ENCODE results near the gene SLC10A7.

The SLC10A7 gene

DNA sequence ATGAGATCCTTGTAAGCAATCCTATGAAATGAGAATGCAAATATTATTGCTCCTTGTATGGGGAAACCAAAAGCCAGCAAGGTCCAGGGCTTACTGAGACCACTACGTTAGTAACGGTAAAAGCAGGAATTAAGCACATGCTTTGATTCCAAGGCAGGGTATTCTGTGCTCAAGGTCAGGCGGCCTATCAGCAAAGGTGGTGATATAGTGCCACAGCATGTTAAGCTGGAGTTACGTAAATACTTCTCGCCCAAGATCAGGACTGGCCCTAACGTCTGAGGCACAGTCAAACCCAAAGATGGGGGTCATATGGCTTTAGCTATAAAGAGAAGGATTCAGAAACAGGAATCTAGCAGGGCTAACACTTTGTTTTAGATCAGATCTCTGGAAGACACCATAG, 27.6 kb downstream of the SLC10A7 start:
- DNase-seq (ENCODE audit: low read depth) = no peak

- no peak for DNase-seq (ENCODE audit: low read depth)
Measured at GRCh38 chr4:146490106-146490505, 31.6 kb downstream of the SLC10A7 start.

- no peak for DNase-seq (ENCODE audit: low read depth)
Measured at GRCh38 chr4:146488495-146489174, 33.1 kb downstream of the SLC10A7 start.

GRCh38 chr4:146486565-146486964, 35.2 kb downstream of the SLC10A7 start:
- no peak for DNase-seq (ENCODE audit: low read depth)

DNA sequence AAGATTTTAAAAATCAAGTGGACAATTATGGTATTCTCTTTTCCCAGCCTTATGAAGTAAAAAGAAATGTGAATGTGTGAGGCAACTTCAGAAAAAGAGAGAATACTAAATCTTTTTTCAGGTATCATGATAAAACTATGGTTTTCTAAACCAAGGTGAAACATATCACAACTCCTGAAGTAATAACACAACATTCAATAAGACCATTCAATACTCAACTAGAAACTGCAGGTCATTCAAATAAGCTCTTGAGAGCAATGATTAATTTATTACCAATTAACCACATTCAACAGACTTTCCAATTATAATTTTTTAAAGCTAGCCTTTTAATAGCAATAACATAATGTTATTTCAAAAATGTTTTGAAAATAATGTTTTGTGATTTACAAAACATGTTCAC, 35.8 kb downstream of the SLC10A7 start:
- no peak for DNase-seq (ENCODE audit: low read depth)

DNA sequence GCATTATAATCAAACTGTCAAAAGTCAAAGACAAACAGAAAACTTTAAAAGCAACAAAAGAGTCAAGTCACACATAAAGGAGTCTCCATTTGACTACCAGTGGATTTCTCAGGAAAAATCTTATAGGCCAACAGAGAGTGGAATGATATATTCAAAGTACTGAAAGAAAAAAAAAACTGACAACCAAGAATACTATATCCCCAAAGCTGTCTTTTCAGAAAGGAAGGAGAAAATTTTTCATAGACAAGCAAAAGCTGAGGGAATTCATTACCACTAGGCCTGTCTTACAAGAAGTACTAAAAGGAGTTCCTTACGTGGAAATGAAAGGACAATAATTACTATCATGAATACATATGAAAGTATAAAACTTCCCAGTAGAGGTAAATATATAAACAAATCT, 39.0 kb downstream of the SLC10A7 start:
- DNase-seq (ENCODE audit: low read depth) = no peak

- no peak for DNase-seq (ENCODE audit: low read depth)
Measured at GRCh38 chr4:146481246-146481645, 40.5 kb downstream of the SLC10A7 start.

GRCh38 chr4:146478009-146478408, 43.7 kb downstream of the SLC10A7 start:
- no peak for DNase-seq (ENCODE audit: low read depth)

- no peak for DNase-seq (ENCODE audit: low read depth)
Measured at GRCh38 chr4:146477054-146477453, 44.7 kb downstream of the SLC10A7 start.

- DNase-seq (ENCODE audit: low read depth) = no peak
Measured at GRCh38 chr4:146472404-146472803, 49.3 kb downstream of the SLC10A7 start.

- no peak for DNase-seq (ENCODE audit: low read depth)
Measured at GRCh38 chr4:146470604-146471003, 51.1 kb downstream of the SLC10A7 start.

DNA sequence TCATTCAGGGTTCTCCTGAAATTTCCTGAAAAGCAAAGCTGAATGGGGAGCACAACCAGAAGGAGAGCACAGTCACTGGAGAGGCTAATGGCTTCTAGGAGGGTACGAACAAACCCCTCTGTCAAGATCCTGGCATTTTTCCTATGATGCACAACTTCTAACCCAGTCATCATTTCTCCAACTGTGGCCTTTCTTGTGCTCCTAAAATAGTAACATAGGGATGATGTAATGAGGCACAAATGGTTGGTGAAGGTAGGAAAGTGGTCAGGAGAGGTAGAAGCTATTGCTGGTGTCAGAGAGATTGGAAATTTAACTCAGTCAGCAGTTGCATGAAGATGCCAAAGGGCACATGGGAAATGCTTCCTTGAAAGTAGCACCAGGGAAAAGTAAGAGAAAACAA, 52.7 kb downstream of the SLC10A7 start:
- DNase-seq (ENCODE audit: low read depth) = no peak

- DNase-seq (ENCODE audit: low read depth) = no peak
Measured at GRCh38 chr4:146465628-146466027, 56.1 kb downstream of the SLC10A7 start.

GRCh38 chr4:146462251-146462650, 59.5 kb downstream of the SLC10A7 start:
- DNase-seq (ENCODE audit: low read depth) = no peak

- no peak for DNase-seq (ENCODE audit: low read depth)
Measured at GRCh38 chr4:146458594-146458993, 63.1 kb downstream of the SLC10A7 start.

- DNase-seq (ENCODE audit: low read depth) = no peak
Measured at GRCh38 chr4:146456681-146457080, 65.1 kb downstream of the SLC10A7 start.

- no peak for DNase-seq (ENCODE audit: low read depth)
Measured at GRCh38 chr4:146453181-146453807, 68.4 kb downstream of the SLC10A7 start.

- DNase-seq (ENCODE audit: low read depth) = no peak
Measured at GRCh38 chr4:146450524-146450923, 71.2 kb downstream of the SLC10A7 start.

DNA sequence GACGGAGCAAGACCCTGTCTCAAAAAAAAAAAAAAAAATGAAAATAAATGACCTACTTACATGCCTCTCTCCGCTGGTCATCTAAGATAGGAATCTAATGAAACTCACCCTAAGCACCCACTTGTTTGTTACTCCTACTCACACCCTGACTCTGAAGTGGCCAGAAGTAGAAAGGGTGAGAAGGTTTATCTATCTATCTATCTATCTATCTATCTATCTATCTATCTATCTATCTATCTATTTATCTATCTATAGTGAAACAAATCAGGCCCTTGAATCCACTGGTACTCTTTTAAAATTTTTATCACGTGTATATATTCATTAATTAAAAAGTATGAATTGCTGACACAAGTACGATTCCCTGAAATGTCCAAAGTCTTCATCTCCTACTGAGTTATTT, 75.2 kb downstream of the SLC10A7 start:
- DNase-seq (ENCODE audit: low read depth) = no peak

- DNase-seq (ENCODE audit: low read depth) = no peak
Measured at GRCh38 chr4:146445198-146446150, 76.3 kb downstream of the SLC10A7 start.

GRCh38 chr4:146443525-146443924, 78.2 kb downstream of the SLC10A7 start:
- no peak for DNase-seq (ENCODE audit: low read depth)

GRCh38 chr4:146442801-146443200, 78.9 kb downstream of the SLC10A7 start:
- DNase-seq (ENCODE audit: low read depth) = no peak

GRCh38 chr4:146439999-146440398, 81.7 kb downstream of the SLC10A7 start:
- DNase-seq (ENCODE audit: low read depth) = no peak

Data from stimulated activated CD8-positive, alpha-beta memory T cell treated with anti-CD3 and anti-CD28 coated beads, Interleukin-7, amount 100 ng/mL, for 24 hours (primary cell).